Endometrium (tissue), 2 donors: Measurements from ENCODE around the gene ZNF850.

ENCODE experiments used
- FAIRE-seq: peaks from 2 replicates; lab custom pipeline; 2012; peaks lifted over from hg19 to GRCh38; lab: Jason Lieb, UNC
- donor health status: control.
- donor health status: control.

Gene ZNF850

GRCh38 chr19:36688058-36688457 is 84.5 kb downstream of the ZNF850 start:
- no peak for FAIRE-seq

- peak; percentile 93 for FAIRE-seq
Observed at GRCh38 chr19:36687214-36688056, 85.2 kb downstream of the ZNF850 start, which contains the start of gene ZNF567. TSS of gene ZNF567 (plus strand) at chr19:36687612. CDS start at chr19:36694868, 7,256 bp downstream.

GRCh38 chr19:36686365-36687213 is 86.0 kb downstream of the ZNF850 start:
- no peak for FAIRE-seq

- FAIRE-seq = no peak
Observed at GRCh38 chr19:36685835-36686234, 86.8 kb downstream of the ZNF850 start.

- FAIRE-seq = no peak
Observed at GRCh38 chr19:36679455-36679854, 93.2 kb downstream of the ZNF850 start.

GRCh38 chr19:36674201-36674600 is 98.4 kb downstream of the ZNF850 start:
- FAIRE-seq = no peak

GRCh38 chr19:36672368-36672767 is 100.2 kb downstream of the ZNF850 start:
- FAIRE-seq = no peak

- FAIRE-seq = no peak
Observed at GRCh38 chr19:36668646-36669045, 104.0 kb downstream of the ZNF850 start.

GRCh38 chr19:36665832-36666231 is 106.8 kb downstream of the ZNF850 start:
- FAIRE-seq = no peak
